ENCODE measurements around the gene LRMDA.
"Not testable (repeated sequence)": the region's sequence is repeated elsewhere in the genome, so short reads cannot be mapped to it uniquely, and the experiment has no call there.

The LRMDA gene

DNA sequence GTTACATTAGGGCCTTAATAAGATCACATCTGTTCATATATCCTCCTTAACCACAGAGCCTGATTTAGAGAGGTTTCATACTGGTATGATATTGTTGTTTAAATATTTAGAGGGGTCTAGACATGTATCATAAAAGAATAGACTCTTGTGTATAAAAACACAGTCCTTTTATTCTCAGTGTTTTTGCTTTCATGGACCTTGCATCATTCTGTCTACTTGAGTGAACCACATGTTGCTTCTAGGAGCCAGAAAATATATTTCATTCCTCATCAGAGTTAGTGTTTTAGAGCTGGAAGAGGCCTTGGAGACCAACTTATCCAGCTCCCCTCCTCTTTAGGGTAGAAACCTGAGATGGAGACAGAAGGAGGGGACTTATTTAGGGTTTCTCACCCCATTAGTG lies 312.8 kb downstream of the LRMDA start:
- TF ChIP-seq, protein P1, sequence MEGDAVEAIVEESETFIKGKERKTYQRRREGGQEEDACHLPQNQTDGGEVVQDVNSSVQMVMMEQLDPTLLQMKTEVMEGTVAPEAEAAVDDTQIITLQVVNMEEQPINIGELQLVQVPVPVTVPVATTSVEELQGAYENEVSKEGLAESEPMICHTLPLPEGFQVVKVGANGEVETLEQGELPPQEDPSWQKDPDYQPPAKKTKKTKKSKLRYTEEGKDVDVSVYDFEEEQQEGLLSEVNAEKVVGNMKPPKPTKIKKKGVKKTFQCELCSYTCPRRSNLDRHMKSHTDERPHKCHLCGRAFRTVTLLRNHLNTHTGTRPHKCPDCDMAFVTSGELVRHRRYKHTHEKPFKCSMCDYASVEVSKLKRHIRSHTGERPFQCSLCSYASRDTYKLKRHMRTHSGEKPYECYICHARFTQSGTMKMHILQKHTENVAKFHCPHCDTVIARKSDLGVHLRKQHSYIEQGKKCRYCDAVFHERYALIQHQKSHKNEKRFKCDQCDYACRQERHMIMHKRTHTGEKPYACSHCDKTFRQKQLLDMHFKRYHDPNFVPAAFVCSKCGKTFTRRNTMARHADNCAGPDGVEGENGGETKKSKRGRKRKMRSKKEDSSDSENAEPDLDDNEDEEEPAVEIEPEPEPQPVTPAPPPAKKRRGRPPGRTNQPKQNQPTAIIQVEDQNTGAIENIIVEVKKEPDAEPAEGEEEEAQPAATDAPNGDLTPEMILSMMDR (IDR thresholded peaks at IDR 0.05; ENCODE audit: low read depth, low read length) = no peak
- no peak overlapping the region for H3K27ac ChIP-seq
- H3K4me3 ChIP-seq (ENCODE audit: low read depth, low read length) = no peak overlapping the region
- H3K27me3 ChIP-seq (ENCODE audit: insufficient read depth, low read depth, severe bottlenecking) = no peaks in the 10 kb centered on the region
- no peaks in the 10 kb centered on the region for H3K36me3 ChIP-seq
- DNase-seq = no peak
- no peaks in the 10 kb centered on the region for H3K9me3 ChIP-seq (ENCODE audit: severe bottlenecking)

DNA sequence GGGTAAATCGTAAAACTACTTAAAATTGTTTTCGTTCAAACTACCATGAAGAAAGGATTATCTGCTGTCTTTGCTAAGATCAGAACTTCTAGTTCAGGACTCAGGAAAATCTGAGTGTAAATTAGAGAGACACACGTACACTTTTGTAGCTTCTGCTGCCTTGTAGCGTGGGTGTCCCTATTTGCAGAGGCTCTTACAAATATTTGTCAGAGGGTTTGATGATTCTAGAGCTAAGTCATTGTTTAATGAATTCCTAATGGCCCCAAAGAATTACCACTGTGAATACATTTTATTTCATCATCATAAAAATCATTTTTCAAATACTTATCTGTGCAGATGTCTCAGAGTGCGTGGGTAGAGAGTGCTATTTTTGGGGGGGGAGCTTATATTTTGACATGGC lies 314.9 kb downstream of the LRMDA start:
- TF ChIP-seq, protein P1 (IDR thresholded peaks at IDR 0.05; ENCODE audit: low read depth, low read length) = no peak
- no peak for DNase-seq
- H3K27ac ChIP-seq = no peak overlapping the region
- H3K27me3 ChIP-seq (ENCODE audit: insufficient read depth, low read depth, severe bottlenecking) = no peaks in the 10 kb centered on the region
- H3K9me3 ChIP-seq (ENCODE audit: severe bottlenecking) = peaks cover 4% of the 10 kb centered on the region
- no peak overlapping the region for H3K4me3 ChIP-seq (ENCODE audit: low read depth, low read length)
- no peaks in the 10 kb centered on the region for H3K36me3 ChIP-seq

- H3K9me3 ChIP-seq (ENCODE audit: severe bottlenecking); H3K36me3 ChIP-seq; H3K27ac ChIP-seq; H3K4me3 ChIP-seq (ENCODE audit: low read depth, low read length); H3K27me3 ChIP-seq (ENCODE audit: insufficient read depth, low read depth, severe bottlenecking); DNase-seq: not testable (repeated sequence)
Observed at GRCh38 chr10:75750093-75750875, 318.9 kb downstream of the LRMDA start.

GRCh38 chr10:75751232-75751631 lies 319.8 kb downstream of the LRMDA start:
- H3K36me3 ChIP-seq = no peaks in the 10 kb centered on the region
- TF ChIP-seq, protein P1 (IDR thresholded peaks at IDR 0.05; ENCODE audit: low read depth, low read length) = no peak

GRCh38 chr10:75753621-75754020 lies 322.2 kb downstream of the LRMDA start:
- DNase-seq = no peak
- Histone ChIP-seq H3K4me3 (ENCODE audit: low read depth, low read length) (no peak overlapping the region), H3K27me3 (ENCODE audit: insufficient read depth, low read depth, severe bottlenecking) (no peaks in the 10 kb centered on the region), H3K9me3 (ENCODE audit: severe bottlenecking) (peaks cover 4% of the 10 kb centered on the region), H3K36me3 (no peaks in the 10 kb centered on the region), H3K27ac (no peak overlapping the region)
- TF ChIP-seq, protein P1 (IDR thresholded peaks at IDR 0.05; ENCODE audit: low read depth, low read length) = no peak

More at GRCh38 chr10:75751232-75751631, 319.8 kb downstream of the LRMDA start:
- no peak for DNase-seq
- Histone ChIP-seq H3K9me3 (ENCODE audit: severe bottlenecking) (peaks cover 4% of the 10 kb centered on the region), H3K4me3 (ENCODE audit: low read depth, low read length) (no peak overlapping the region), H3K27ac (no peak overlapping the region), H3K27me3 (ENCODE audit: insufficient read depth, low read depth, severe bottlenecking) (no peaks in the 10 kb centered on the region)

DNA sequence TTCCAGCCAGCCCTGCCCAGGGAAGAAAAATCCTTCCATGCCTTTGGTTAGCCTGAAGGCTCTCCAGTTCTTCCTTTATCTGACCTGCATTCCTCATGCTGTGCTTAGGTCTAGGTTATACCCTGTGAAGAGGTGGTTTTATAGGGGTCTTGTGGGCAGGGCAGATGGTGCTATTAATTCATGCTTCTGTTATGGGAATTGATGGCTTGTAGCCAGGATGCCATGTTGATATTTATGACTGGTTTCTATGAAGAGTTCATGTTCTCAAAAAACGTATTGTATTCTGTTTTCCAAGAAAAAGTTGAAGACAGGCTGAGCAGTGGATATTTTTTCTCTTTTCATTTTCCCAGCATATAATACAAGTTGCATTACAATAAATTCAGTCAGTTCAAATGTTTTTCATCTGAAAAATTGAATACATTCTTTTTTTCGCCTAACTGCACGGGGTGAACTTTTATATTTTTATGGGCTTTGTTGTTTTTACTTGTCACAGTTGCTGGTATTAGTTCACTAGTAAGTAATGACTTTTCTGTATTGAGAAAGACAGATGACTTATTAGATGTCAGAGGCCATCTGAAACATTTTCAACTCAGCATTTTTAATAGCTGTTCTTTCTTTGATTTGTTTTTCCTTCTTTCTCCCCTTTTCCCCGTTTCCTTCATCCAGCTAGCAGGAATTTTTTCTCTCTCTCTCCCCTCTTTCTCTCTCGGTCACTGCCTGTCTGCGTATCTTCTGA lies 322.8 kb downstream of the LRMDA start:
- no peak for DNase-seq
- H3K27me3 ChIP-seq (ENCODE audit: insufficient read depth, low read depth, severe bottlenecking) = no peaks in the 10 kb centered on the region
- no peaks in the 10 kb centered on the region for H3K36me3 ChIP-seq
- no peak overlapping the region for H3K27ac ChIP-seq
- no peak overlapping the region for H3K4me3 ChIP-seq (ENCODE audit: low read depth, low read length)
- TF ChIP-seq, protein P1 (IDR thresholded peaks at IDR 0.05; ENCODE audit: low read depth, low read length) = no peak
- peaks cover 4% of the 10 kb centered on the region for H3K9me3 ChIP-seq (ENCODE audit: severe bottlenecking)

Measured in WERI-Rb-1 (cell line).